Astrocyte (in vitro differentiated cells and primary cell): ENCODE results near the gene SVBP.

Experiments used
- EZH2 ChIP-seq: IDR thresholded peaks from 2 replicates; pipeline ENCODE4 v1.6.1; 2012; ENCODE audit warnings: mild to moderate bottlenecking, low read length, inconsistent platforms; ENCODE audit not compliant: insufficient read depth
- TF ChIP-seq, protein P1 (sequence below): IDR thresholded peaks from 2 replicates; pipeline ENCODE4 v1.5.1; 2011; ENCODE audit warnings: low read depth, mild to moderate bottlenecking, inconsistent platforms, low read length, moderate library complexity; ENCODE audit not compliant: insufficient read depth

GRCh38 chr1:42784547-42784945 is 32.7 kb downstream of the SVBP start:
- TF ChIP-seq, protein P1, sequence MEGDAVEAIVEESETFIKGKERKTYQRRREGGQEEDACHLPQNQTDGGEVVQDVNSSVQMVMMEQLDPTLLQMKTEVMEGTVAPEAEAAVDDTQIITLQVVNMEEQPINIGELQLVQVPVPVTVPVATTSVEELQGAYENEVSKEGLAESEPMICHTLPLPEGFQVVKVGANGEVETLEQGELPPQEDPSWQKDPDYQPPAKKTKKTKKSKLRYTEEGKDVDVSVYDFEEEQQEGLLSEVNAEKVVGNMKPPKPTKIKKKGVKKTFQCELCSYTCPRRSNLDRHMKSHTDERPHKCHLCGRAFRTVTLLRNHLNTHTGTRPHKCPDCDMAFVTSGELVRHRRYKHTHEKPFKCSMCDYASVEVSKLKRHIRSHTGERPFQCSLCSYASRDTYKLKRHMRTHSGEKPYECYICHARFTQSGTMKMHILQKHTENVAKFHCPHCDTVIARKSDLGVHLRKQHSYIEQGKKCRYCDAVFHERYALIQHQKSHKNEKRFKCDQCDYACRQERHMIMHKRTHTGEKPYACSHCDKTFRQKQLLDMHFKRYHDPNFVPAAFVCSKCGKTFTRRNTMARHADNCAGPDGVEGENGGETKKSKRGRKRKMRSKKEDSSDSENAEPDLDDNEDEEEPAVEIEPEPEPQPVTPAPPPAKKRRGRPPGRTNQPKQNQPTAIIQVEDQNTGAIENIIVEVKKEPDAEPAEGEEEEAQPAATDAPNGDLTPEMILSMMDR = no peak
- no peak for TF ChIP-seq EZH2
